Chondrocyte (in vitro differentiated cells): ENCODE measurements around the gene CD247. TPM values are rescaled to one million over a fixed set of nuclear protein-coding genes. Genes with fewer than 3 reads are reported as not detected.

Source experiments
- DNase-seq: peaks from one replicate; pipeline ENCODE4 v3.0.0; 2021; ENCODE audit warnings: mixed read lengths, low spot score
- H3K27ac Mint-ChIP-seq: one replicate; pipeline ENCODE4 v1.8.0; 2021; ENCODE audit warnings: mild to moderate bottlenecking, moderate library complexity, mixed read lengths; ENCODE audit not compliant: unreplicated experiment
- H3K27me3 Mint-ChIP-seq: 2 replicates; pipeline ENCODE4 v1.8.0; 2021; ENCODE audit warnings: low read depth, mixed read lengths
- H3K36me3 Mint-ChIP-seq: 2 replicates; pipeline ENCODE4 v1.8.0; 2021; ENCODE audit warnings: low read depth, mixed read lengths
- H3K4me1 Mint-ChIP-seq: 2 replicates; pipeline ENCODE4 v1.8.0; 2021; ENCODE audit warnings: low read depth, mild to moderate bottlenecking, mixed read lengths
- H3K4me3 Mint-ChIP-seq: one replicate; pipeline ENCODE4 v1.8.0; 2021; ENCODE audit warnings: mild to moderate bottlenecking, moderate library complexity, mixed read lengths; ENCODE audit not compliant: unreplicated experiment
- H3K9me3 Mint-ChIP-seq: 2 replicates; pipeline ENCODE4 v1.8.0; 2021; ENCODE audit warnings: low read depth, mixed read lengths
- total RNA-seq: library from RNA; stranded (reverse); gene quantifications from 3 replicates; pipeline ENCODE4 v1.2.1, GENCODE V29; 2021
- TF ChIP-seq, protein P1 (sequence below): fragments of 200-600 bp; sonication (generic); IDR thresholded peaks from 2 replicates; pipeline ENCODE4 v1.5.0; 2021; ENCODE audit warnings: antibody characterized with exemption, mild to moderate bottlenecking, moderate library complexity

Gene CD247
- total RNA-seq, 1 donor from 2014 or later = not detected

DNA sequence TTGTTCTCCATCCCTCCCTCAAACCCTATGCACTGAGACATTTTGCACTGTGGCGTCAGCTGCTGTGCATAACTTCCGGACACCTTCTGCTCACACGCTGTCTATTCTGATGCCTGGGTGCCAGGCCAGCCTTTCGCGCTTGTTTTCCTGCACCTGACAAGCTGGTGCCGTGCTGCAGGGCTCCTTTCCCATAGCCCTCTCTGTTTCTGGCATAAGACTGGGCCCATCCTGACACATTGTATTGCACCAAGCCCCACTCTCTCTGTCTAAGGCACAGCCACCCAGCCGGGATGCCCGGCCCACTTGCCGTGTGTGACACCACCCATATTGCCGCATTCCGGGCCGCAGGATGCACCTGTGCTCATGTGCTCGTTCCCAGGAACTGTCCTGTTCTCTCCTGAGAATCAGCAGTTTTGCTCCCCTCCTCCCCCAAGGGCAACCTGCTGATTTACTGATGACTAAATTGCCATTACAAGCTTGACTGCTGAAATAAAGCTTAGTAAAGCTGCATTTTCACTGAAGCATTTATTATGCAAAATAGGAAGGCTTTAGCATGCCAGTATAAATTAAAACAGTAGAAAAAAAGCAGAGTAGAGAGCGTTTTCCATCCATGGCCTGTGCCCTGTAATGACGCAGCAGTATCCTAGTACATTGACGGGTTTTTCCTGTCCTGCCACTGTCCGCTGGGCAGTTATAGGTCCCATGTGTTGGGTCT lies 88.0 kb downstream of the CD247 start:
- DNase-seq = no peak
- TF ChIP-seq, protein P1, sequence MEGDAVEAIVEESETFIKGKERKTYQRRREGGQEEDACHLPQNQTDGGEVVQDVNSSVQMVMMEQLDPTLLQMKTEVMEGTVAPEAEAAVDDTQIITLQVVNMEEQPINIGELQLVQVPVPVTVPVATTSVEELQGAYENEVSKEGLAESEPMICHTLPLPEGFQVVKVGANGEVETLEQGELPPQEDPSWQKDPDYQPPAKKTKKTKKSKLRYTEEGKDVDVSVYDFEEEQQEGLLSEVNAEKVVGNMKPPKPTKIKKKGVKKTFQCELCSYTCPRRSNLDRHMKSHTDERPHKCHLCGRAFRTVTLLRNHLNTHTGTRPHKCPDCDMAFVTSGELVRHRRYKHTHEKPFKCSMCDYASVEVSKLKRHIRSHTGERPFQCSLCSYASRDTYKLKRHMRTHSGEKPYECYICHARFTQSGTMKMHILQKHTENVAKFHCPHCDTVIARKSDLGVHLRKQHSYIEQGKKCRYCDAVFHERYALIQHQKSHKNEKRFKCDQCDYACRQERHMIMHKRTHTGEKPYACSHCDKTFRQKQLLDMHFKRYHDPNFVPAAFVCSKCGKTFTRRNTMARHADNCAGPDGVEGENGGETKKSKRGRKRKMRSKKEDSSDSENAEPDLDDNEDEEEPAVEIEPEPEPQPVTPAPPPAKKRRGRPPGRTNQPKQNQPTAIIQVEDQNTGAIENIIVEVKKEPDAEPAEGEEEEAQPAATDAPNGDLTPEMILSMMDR = no peak
- H3K4me1 Mint-ChIP-seq = no peaks in the 10 kb centered on the region
- H3K27me3 Mint-ChIP-seq = no peaks in the 10 kb centered on the region
- H3K27ac Mint-ChIP-seq = no peak overlapping the region
- H3K36me3 Mint-ChIP-seq = no peaks in the 10 kb centered on the region
- no peak overlapping the region for H3K4me3 Mint-ChIP-seq
- H3K9me3 Mint-ChIP-seq = peaks cover under 1% of the 10 kb centered on the region

DNA sequence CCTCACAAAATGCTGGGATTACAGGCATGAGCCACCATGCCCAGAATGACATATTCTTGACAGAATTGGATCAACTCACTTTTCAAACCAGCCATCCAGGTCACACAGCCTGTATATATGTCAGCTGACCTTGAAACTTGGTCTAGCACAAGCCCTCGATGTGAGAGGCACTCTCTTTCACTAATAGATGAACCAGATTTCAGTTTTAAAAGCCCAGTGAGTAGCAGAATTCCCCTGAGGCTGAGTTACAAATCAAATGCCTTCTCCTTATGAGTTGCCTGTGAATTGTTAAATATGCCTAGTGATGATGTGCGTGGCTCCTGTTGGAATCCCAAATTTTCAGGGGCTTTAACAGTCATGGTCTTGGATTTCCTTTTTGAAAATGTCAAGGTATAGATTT lies 88.7 kb downstream of the CD247 start:
- Mint-ChIP-seq H3K27ac (no peak overlapping the region), H3K9me3 (no peaks in the 10 kb centered on the region), H3K4me3 (no peak overlapping the region), H3K4me1 (no peaks in the 10 kb centered on the region), H3K36me3 (no peaks in the 10 kb centered on the region), H3K27me3 (no peaks in the 10 kb centered on the region)
- DNase-seq = no peak
- TF ChIP-seq, protein P1 = no peak

DNA sequence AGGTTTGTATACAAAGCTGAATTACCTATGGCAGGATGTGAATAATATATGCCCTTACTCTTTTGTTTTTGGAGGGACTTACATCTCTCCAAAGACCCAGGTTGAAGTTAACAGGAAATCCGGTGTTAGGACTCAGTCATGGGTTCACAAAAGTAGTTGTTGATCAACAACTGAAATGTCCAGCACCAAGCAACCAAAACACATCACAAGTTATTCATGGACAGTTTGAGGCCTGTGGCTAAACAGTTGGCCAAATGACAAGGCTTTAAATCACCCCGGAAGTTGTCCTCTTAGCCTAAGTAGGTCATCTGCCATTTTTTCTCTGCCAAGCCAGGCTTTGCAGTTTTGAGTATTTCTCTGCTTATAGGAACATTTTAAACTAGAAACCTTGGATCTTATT lies 89.9 kb downstream of the CD247 start:
- Mint-ChIP-seq H3K27ac (no peak overlapping the region), H3K27me3 (no peaks in the 10 kb centered on the region), H3K4me1 (no peaks in the 10 kb centered on the region), H3K4me3 (no peak overlapping the region), H3K9me3 (no peaks in the 10 kb centered on the region), H3K36me3 (peaks cover 2% of the 10 kb centered on the region)
- TF ChIP-seq, protein P1 = no peak
- DNase-seq = no peak

DNA sequence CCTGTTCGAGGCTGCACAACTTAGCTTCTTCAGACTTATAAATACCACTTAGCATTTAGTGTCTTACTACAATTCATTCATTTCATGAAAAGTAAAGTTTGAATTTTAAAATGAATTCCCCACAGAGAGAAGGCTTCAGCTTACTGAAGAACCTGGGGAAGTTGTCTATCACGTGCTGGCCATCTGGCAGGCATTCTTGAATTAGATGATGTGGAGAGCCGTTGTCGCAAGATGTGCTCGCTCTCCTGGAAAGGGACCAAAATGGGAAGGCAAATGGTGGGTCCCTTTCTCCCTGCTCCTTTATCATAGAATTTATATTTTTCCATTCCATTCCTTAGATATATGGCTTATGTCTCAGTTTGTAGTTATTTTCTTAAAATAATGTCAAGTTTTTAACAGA lies 90.5 kb downstream of the CD247 start:
- Mint-ChIP-seq H3K4me3 (no peak overlapping the region), H3K9me3 (no peaks in the 10 kb centered on the region), H3K4me1 (no peaks in the 10 kb centered on the region), H3K27me3 (no peaks in the 10 kb centered on the region), H3K36me3 (peaks cover 2% of the 10 kb centered on the region), H3K27ac (no peak overlapping the region)
- TF ChIP-seq, protein P1 = no peak
- DNase-seq = no peak

DNA sequence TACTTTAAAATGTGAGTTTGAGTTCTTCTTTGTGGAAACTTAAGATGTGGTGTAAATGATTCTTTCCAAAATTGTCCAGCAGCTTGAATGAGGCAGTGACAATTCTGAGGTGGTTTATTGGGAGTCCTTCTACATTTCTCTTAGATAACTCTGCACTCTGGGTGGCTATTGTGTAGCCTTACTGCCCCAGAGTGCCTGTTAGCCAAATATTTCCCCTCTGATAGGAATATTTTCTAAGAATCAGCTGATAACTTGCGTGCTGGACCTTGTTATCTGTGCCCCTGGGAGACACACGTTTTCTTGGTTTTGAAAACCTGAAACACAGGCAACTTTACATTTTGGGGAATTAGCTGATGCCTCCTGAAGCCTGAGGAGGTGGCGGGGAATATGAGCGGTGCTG lies 91.6 kb downstream of the CD247 start:
- H3K4me1 Mint-ChIP-seq = no peaks in the 10 kb centered on the region
- H3K9me3 Mint-ChIP-seq = no peaks in the 10 kb centered on the region
- H3K36me3 Mint-ChIP-seq = peaks cover 5% of the 10 kb centered on the region
- H3K27ac Mint-ChIP-seq = no peak overlapping the region
- H3K27me3 Mint-ChIP-seq = no peaks in the 10 kb centered on the region
- TF ChIP-seq, protein P1 = no peak
- no peak overlapping the region for H3K4me3 Mint-ChIP-seq
- DNase-seq = no peak
